OCI-LY7 (cell line): ENCODE results near the gene AKAP7.

ENCODE experiments used
- CTCF ChIP-seq: fragments of 200-600 bp; sonication (generic); conservative IDR thresholded peaks from 2 replicates; pipeline ENCODE4 v1.5.1; 2014; ENCODE audit warnings: mild to moderate bottlenecking, antibody characterized with exemption, low read length, moderate library complexity, mixed read lengths
- EZH2phosphoT487 ChIP-seq: fragments of 200-600 bp; sonication (generic); IDR thresholded peaks from 2 replicates; pipeline ENCODE4 v1.6.1; 2018; ENCODE audit warnings: low read depth, borderline replicate concordance, mild to moderate bottlenecking, mixed run types, antibody characterized with exemption, low read length, moderate library complexity, mixed read lengths

DNA sequence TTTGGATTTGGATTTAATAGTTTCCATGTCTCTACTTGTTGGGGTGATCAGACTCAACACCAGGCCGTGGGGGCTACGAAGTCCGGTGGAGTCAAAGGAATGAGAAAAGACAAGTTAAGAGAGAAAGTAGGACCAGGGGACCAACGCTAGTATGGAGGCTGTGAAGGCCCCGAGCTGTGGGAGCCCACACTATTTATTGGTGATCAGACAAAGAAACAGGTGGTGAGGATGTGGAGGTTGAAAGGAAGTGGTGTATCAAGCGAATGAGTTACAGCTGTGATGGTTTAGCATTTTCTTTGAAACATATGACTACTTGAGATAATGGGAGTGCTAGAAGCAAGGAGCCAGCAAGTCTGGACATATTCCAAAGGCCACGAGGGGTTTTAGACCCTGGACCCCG is 62.4 kb downstream of the AKAP7 start:
- TF ChIP-seq CTCF (no peak), EZH2phosphoT487 (no peak)
